T-helper 1 cell treated with Interleukin-12 subunit alpha and Interleukin-12 subunit beta and Interleukin-4 antibody, amounts not matched to agents 30 ng/mL and 1 ng/mL, for 36 hours (primary cell): Measurements from ENCODE around the gene SYNGR1. TPM values are rescaled to one million over a fixed set of nuclear protein-coding genes. Genes with fewer than 3 reads are reported as not detected.
"Not testable (repeated sequence)": the region's sequence is repeated elsewhere in the genome, so short reads cannot be mapped to it uniquely, and the experiment has no call there.

Experiments used
- intact Hi-C: fragments of 100-400 bp; cut with micrococcal nuclease; formaldehyde crosslinking; loops from one replicate; pipeline ENCODE4 v1.15.1; 2024
- total RNA-seq: library from RNA; stranded (reverse); gene quantifications from 2 replicates; pipeline ENCODE4 v1.2.3, GENCODE V29; 2022

SYNGR1 gene
- total RNA-seq, 1 donor from 2014 or later: not detected

DNA sequence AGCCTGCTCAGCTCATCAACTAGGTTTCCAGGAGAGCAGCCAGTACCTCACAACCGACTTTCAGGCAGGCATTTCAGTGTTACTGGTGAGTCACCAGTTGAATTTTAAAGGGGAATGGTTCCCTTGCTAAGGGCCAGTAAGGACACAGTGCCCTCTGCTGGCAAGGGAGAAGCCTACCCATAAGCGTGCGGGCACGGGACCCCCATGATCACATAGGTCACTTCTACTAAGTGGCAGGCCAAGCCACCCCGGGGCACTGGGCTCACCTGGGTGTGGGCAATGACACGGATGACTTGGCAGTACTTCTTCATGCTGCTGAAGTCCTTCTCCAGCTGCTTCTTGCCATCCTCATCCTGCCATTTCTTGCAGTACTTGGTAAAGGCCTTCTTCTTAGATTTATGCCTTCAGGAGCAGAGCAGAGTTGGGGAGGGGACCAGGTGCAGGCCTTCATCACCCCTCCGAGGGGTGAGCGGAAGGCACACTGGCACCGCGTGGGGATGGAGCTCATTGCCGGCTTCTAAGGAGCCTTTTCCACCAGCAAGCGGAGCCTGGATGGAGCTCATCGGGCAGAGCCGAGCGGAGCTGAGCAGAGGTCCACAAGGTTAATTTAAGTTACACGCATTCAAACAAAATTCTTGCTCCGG, 33.2 kb upstream of the SYNGR1 start:
- intact Hi-C loops: loop anchor here (1.0 to 5.0 kb wide), 3 partner anchors 145 to 861 kb away; partner anchors contain the start of gene TNRC6B

- intact Hi-C loops: loop anchor here (5.0 kb wide), 2 partner anchors 225 to 860 kb away; partner anchors contain the start of gene TNRC6B
These were observed 32.6 kb upstream of the SYNGR1 start for GRCh38 chr22:39317084-39317774.

DNA sequence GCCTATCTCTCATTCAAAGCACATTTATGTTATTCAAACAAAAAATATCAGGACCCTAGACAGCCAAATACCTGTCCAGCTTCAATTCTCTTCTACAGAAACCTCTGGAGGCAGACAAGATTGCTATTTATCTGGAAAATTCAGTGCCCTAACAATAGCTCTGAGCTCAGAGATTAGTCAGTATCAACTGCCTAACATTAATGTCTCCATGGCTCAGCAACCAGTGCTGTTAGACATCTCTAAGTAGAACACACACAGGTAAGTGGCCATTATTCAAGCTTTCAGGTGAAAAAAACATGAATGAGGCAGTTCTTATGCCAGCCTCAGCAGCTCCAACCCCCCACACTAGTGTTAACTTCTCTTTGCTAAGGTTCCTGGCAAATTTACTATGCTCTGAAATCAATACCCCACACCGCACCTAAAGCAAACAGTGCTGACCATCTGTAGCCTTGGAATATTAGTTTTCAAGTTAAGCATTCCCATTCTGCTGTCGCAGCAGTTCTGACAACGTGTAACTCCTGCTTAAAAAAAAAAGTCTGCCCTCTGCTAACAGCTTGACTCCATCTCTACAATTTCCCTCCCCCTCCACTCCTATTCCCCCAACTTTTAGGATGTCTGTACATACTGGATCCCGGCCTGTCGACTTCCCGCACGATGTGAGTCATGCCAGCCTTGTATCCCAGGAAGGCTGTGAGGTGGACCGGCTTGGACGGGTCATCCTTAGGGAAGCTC, 31.9 kb upstream of the SYNGR1 start:
- intact Hi-C loops: loop anchor here (2.0 to 5.0 kb wide), 5 partner anchors 63 to 1633 kb away; partner anchors contain the start of genes RBX1 and TNRC6B

GRCh38 chr22:39318507-39319283, 31.1 kb upstream of the SYNGR1 start:
- intact Hi-C loops: loop anchor here (1.0 to 5.0 kb wide), 13 partner anchors 64 to 1632 kb away; partner anchors contain the start of genes ATF4, CBX6, CBX7 and GTPBP1

GRCh38 chr22:39319284-39320022, 30.3 kb upstream of the SYNGR1 start, which contains the start of gene RPL3:
Gene RPL3, minus strand, starts transcription at chr22:39319623. Its CDS starts 26 bp downstream, at chr22:39319597.
- intact Hi-C loops: loop anchor here (1.0 to 5.0 kb wide), 14 partner anchors 65 to 1631 kb away; partner anchors contain the start of genes ATF4, CBX6, CBX7 and GTPBP1

- intact Hi-C loops: loop anchor here (1.0 kb wide), 1 partner anchor 182 kb away; the partner anchor contains the start of gene MIEF1
These were observed 29.2 kb upstream of the SYNGR1 start for GRCh38 chr22:39320616-39321029.

DNA sequence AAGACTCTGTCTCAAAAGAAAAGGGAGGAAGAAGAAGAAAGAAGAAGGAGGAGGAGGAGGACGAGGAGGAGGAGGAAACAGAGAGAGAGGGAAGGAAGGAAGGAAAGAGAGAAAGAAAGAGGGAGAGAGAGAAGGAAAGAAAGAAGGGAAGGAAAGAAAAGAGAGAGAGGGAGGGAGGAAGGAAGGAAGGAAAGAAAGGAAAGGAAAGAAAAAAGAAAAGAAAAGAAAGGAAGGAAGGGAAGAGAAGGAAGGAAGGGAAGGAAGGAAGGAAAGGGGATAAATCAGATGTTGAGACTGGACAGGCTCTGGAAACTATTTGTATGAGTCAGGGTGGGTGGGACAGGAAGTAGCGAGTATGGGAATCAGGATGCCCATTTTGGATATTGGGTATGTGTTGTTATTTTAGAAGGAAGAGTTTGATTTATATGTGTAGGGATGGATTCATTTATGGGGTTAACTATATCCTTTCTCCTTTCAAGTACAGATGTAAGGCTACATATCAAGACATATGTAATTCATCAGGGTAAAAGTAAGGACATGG, 24.3 kb upstream of the SYNGR1 start:
- intact Hi-C loops: no loop called here

GRCh38 chr22:39327995-39328754, 21.6 kb upstream of the SYNGR1 start:
- intact Hi-C loops: no loop called here

GRCh38 chr22:39330553-39330952, 19.2 kb upstream of the SYNGR1 start:
- intact Hi-C loops: not testable (repeated sequence)

- intact Hi-C loops: no loop called here
These were observed 17.2 kb upstream of the SYNGR1 start for GRCh38 chr22:39332441-39333064.

DNA sequence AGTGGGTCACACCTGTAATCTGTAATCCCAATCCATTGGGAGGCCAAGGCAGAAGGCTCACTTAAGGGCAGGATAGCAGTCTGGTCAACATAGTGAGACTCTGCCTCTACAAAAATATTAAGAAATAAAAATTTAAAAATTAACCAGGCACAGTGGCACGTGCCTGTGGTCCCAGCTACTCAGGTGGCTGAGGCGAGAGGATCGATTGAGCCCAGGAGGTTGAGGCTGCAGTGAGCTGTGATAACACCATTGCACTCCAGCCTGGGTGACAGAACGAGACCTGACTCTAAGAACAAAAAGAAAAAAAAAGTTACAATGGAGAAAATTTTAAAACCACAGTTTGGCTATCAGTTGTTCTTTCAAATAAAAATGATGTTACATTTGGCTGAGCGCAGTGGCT, 13.4 kb upstream of the SYNGR1 start:
- intact Hi-C loops: no loop called here

GRCh38 chr22:39339775-39340174, 10.0 kb upstream of the SYNGR1 start:
- intact Hi-C loops: not testable (repeated sequence)

DNA sequence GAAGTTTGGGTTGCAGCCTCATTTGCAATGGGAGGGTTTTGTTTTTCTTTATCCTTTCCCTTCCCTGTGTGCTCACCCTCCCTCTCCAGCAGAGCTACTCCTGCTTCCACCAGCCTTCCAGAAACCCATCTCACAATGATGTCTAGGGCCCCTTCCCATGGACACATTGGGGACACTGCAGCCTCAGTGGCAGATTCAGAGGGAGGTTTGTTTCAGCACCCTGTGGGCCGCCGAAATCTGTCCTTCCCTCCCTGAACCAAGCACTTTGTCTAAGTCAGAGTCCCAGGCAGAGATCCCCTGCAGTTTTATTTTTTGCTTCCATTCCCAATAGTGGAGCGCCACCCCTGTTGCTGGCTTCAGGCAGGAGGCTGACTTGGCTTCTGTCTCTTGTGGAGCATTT, 8.6 kb upstream of the SYNGR1 start:
- intact Hi-C loops: no loop called here

- intact Hi-C loops: loop anchor here (1.0 kb wide), 3 partner anchors 69 to 186 kb away; no protein-coding TSS in a partner anchor
These were observed 6.3 kb upstream of the SYNGR1 start for GRCh38 chr22:39343259-39344045.

GRCh38 chr22:39344046-39344390, 5.8 kb upstream of the SYNGR1 start:
- intact Hi-C loops: no loop called here

DNA sequence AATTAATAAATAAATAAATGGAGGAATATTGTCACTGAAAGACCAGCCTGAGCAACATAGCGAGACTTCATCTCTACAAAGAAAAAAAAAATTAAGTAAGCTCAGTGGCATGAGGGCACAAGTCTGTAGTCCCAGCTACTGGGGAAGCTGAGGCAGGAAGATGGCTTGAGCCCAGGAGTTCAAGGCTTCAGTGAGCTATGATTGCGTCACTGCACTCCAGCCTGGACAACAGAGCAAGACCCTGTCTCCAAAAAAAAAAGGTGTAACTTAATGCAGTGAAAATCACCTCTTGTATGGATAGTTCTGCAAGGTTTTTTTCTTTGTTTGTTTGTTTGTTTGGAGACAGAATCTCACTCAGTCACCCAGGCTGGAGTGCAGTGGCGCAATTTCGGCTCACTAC, 4.6 kb upstream of the SYNGR1 start:
- intact Hi-C loops: no loop called here

GRCh38 chr22:39348909-39349505, 784 bp upstream of the SYNGR1 start:
- intact Hi-C loops: no loop called here
